Stimulated activated CD8-positive, alpha-beta memory T cell treated with anti-CD3 and anti-CD28 coated beads, Interleukin-15, amount 100 ng/mL, for 48 hours (primary cell): ENCODE data around the gene TAOK3.
"Not testable (repeated sequence)": the region's sequence is repeated elsewhere in the genome, so short reads cannot be mapped to it uniquely, and the experiment has no call there.

Source experiments
- DNase-seq, 2 donors: peaks; one replicate each; pipeline ENCODE4 v3.0.0-alpha.2; 2020; ENCODE audit warnings: low read depth in 2 of 2

Gene TAOK3

GRCh38 chr12:118337194-118337838 is 35.4 kb downstream of the TAOK3 start:
- DNase-seq, result no peak

GRCh38 chr12:118336123-118336522 is 36.6 kb downstream of the TAOK3 start:
- no peak for DNase-seq

GRCh38 chr12:118334939-118335567 is 37.7 kb downstream of the TAOK3 start:
- DNase-seq, result no peak

- DNase-seq, result no peak
Observed at GRCh38 chr12:118334241-118334640, 38.5 kb downstream of the TAOK3 start.

- DNase-seq, result no peak
Observed at GRCh38 chr12:118332511-118332910, 40.2 kb downstream of the TAOK3 start.

- no peak for DNase-seq
Observed at GRCh38 chr12:118330421-118331018, 42.2 kb downstream of the TAOK3 start.

- no peak for DNase-seq
Observed at GRCh38 chr12:118328486-118329330, 44.0 kb downstream of the TAOK3 start.

GRCh38 chr12:118327391-118327790 is 45.3 kb downstream of the TAOK3 start:
- no peak for DNase-seq

- DNase-seq, result no peak
Observed at GRCh38 chr12:118326991-118327390, 45.7 kb downstream of the TAOK3 start.

GRCh38 chr12:118325081-118325480 is 47.6 kb downstream of the TAOK3 start:
- DNase-seq, result no peak

GRCh38 chr12:118319627-118320026 is 53.1 kb downstream of the TAOK3 start:
- no peak for DNase-seq

- no peak for DNase-seq
Observed at GRCh38 chr12:118318744-118319143, 54.0 kb downstream of the TAOK3 start.

- no peak for DNase-seq
Observed at GRCh38 chr12:118317729-118318128, 55.0 kb downstream of the TAOK3 start.

- DNase-seq, result no peak
Observed at GRCh38 chr12:118315821-118316220, 56.9 kb downstream of the TAOK3 start.

GRCh38 chr12:118312578-118312977 is 60.1 kb downstream of the TAOK3 start:
- no peak for DNase-seq

- no peak for DNase-seq
Observed at GRCh38 chr12:118311666-118312065, 61.0 kb downstream of the TAOK3 start.

GRCh38 chr12:118310320-118310719 is 62.4 kb downstream of the TAOK3 start:
- no peak for DNase-seq

GRCh38 chr12:118308006-118308405 is 64.7 kb downstream of the TAOK3 start:
- DNase-seq, result not testable (repeated sequence)

GRCh38 chr12:118307069-118307954 is 65.4 kb downstream of the TAOK3 start:
- peak; percentile 34 to 36 for DNase-seq

- DNase-seq, result no peak
Observed at GRCh38 chr12:118304093-118304492, 68.6 kb downstream of the TAOK3 start.

- no peak for DNase-seq
Observed at GRCh38 chr12:118302053-118302452, 70.7 kb downstream of the TAOK3 start.
